Stromal cell of bone marrow (primary cell): ENCODE results near the gene SLC7A11.
"Not testable (repeated sequence)": the region's sequence is repeated elsewhere in the genome, so short reads cannot be mapped to it uniquely, and the experiment has no call there.

Source experiments
- DNase-seq: peaks from one replicate; pipeline ENCODE4 v3.0.0-alpha.2; 2012; ENCODE audit warnings: low read depth

SLC7A11 gene

GRCh38 chr4:138242834-138243156 lies 646 bp upstream of the SLC7A11 start:
- DNase-seq = no peak

- DNase-seq = no peak
Observed at GRCh38 chr4:138241281-138242075, 671 bp downstream of the SLC7A11 start.

- no peak for DNase-seq
Observed at GRCh38 chr4:138239491-138239890, 2.7 kb downstream of the SLC7A11 start.

- no peak for DNase-seq
Observed at GRCh38 chr4:138238521-138239292, 3.4 kb downstream of the SLC7A11 start.

- DNase-seq = not testable (repeated sequence)
Observed at GRCh38 chr4:138237132-138237531, 5.0 kb downstream of the SLC7A11 start.

- no peak for DNase-seq
Observed at GRCh38 chr4:138236037-138236436, 6.1 kb downstream of the SLC7A11 start.

- peak; percentile 72 for DNase-seq
Observed at GRCh38 chr4:138235419-138235952, 6.7 kb downstream of the SLC7A11 start.

GRCh38 chr4:138234248-138234647 lies 7.9 kb downstream of the SLC7A11 start:
- DNase-seq = no peak

GRCh38 chr4:138233313-138234034 lies 8.7 kb downstream of the SLC7A11 start:
- no peak for DNase-seq

GRCh38 chr4:138232364-138232763 lies 9.8 kb downstream of the SLC7A11 start:
- DNase-seq = no peak

- no peak for DNase-seq
Observed at GRCh38 chr4:138230048-138230447, 12.1 kb downstream of the SLC7A11 start.

- DNase-seq = no peak
Observed at GRCh38 chr4:138229160-138229559, 13.0 kb downstream of the SLC7A11 start.

GRCh38 chr4:138226351-138226750 lies 15.8 kb downstream of the SLC7A11 start:
- no peak for DNase-seq

- DNase-seq = no peak
Observed at GRCh38 chr4:138225477-138225876, 16.7 kb downstream of the SLC7A11 start.

GRCh38 chr4:138224614-138225013 lies 17.5 kb downstream of the SLC7A11 start:
- no peak for DNase-seq

GRCh38 chr4:138223231-138223910 lies 18.8 kb downstream of the SLC7A11 start:
- DNase-seq = no peak

GRCh38 chr4:138222046-138222445 lies 20.1 kb downstream of the SLC7A11 start:
- DNase-seq = peak; percentile 28

GRCh38 chr4:138218976-138219375 lies 23.2 kb downstream of the SLC7A11 start:
- DNase-seq = no peak

GRCh38 chr4:138217567-138217966 lies 24.6 kb downstream of the SLC7A11 start:
- no peak for DNase-seq

GRCh38 chr4:138216272-138216867 lies 25.8 kb downstream of the SLC7A11 start:
- DNase-seq = no peak

- not testable (repeated sequence) for DNase-seq
Observed at GRCh38 chr4:138210576-138210975, 31.6 kb downstream of the SLC7A11 start.

- no peak for DNase-seq
Observed at GRCh38 chr4:138209094-138209493, 33.1 kb downstream of the SLC7A11 start.
